GM18907 (cell line): ENCODE results near the gene MYL3.

Experiments
- ATAC-seq: cut with Tn5 transposase; IDR thresholded peaks from one replicate; pipeline ENCODE4 v1.9.1; 2021; ENCODE audit warnings: mild to moderate bottlenecking, moderate library complexity; ENCODE audit not compliant: unreplicated experiment

MYL3 gene

GRCh38 chr3:46865546-46865945 lies 2.3 kb upstream of the MYL3 start:
- no peak for ATAC-seq

GRCh38 chr3:46865031-46865507 lies 1.8 kb upstream of the MYL3 start:
- no peak for ATAC-seq

- no peak for ATAC-seq
These were observed 1.0 kb upstream of the MYL3 start for GRCh38 chr3:46864061-46864881.

GRCh38 chr3:46862369-46863025 lies 747 bp downstream of the MYL3 start:
- ATAC-seq = no peak

GRCh38 chr3:46861605-46862368 lies 1.5 kb downstream of the MYL3 start:
- no peak for ATAC-seq

GRCh38 chr3:46860810-46861604 lies 2.2 kb downstream of the MYL3 start:
- no peak for ATAC-seq

- no peak for ATAC-seq
These were observed 3.0 kb downstream of the MYL3 start for GRCh38 chr3:46860017-46860809.

GRCh38 chr3:46859001-46859710 lies 4.1 kb downstream of the MYL3 start:
- ATAC-seq = no peak

GRCh38 chr3:46858456-46858855 lies 4.8 kb downstream of the MYL3 start:
- no peak for ATAC-seq

GRCh38 chr3:46857485-46858341 lies 5.5 kb downstream of the MYL3 start:
- no peak for ATAC-seq

- ATAC-seq = no peak
These were observed 6.4 kb downstream of the MYL3 start for GRCh38 chr3:46856576-46857471.

- no peak for ATAC-seq
These were observed 8.7 kb downstream of the MYL3 start for GRCh38 chr3:46854555-46854991.

- ATAC-seq = no peak
These were observed 9.5 kb downstream of the MYL3 start for GRCh38 chr3:46853441-46854415.

GRCh38 chr3:46852839-46853355 lies 10.3 kb downstream of the MYL3 start:
- ATAC-seq = no peak

- ATAC-seq = no peak
These were observed 10.9 kb downstream of the MYL3 start for GRCh38 chr3:46852334-46852720.
